H9 (cell line): Measurements from ENCODE around the gene C4orf17. TPM values are rescaled to one million over a fixed set of nuclear protein-coding genes. Genes with fewer than 3 reads are reported as not detected.

ENCODE experiments used
- DNase-seq: peaks from one replicate; pipeline ENCODE4 v3.0.0-alpha.2; 2017
- H2AFZ ChIP-seq: one replicate; pipeline ENCODE4 v1.6.1; 2013; ENCODE audit warnings: mild to moderate bottlenecking, low read length, control low read depth, moderate library complexity
- H2AK5ac ChIP-seq: 2 replicates; pipeline ENCODE4 v1.6.1; 2013; ENCODE audit warnings: low read length, control low read depth, mixed read lengths; ENCODE audit not compliant: insufficient read length
- H2BK120ac ChIP-seq: one replicate; pipeline ENCODE4 v1.6.1; 2013; ENCODE audit warnings: low read depth, mild to moderate bottlenecking, low read length, control low read depth, inconsistent platforms; ENCODE audit not compliant: poor library complexity, severe bottlenecking
- H2BK12ac ChIP-seq: 2 replicates; pipeline ENCODE4 v1.6.1; 2013; ENCODE audit warnings: low read length, control low read depth, mixed read lengths, low read depth; ENCODE audit not compliant: insufficient read length
- H2BK15ac ChIP-seq: 2 replicates; pipeline ENCODE4 v1.6.1; 2013; ENCODE audit warnings: low read depth, low read length, control low read depth
- H2BK20ac ChIP-seq: one replicate; pipeline ENCODE4 v1.6.1; 2013; ENCODE audit warnings: low read depth, mild to moderate bottlenecking, low read length, control low read depth, inconsistent platforms; ENCODE audit not compliant: poor library complexity, severe bottlenecking
- H2BK5ac ChIP-seq: 2 replicates; pipeline ENCODE4 v1.6.1; 2013; ENCODE audit warnings: low read length, control low read depth, mixed read lengths; ENCODE audit not compliant: insufficient read length
- H3K14ac ChIP-seq: 2 replicates; pipeline ENCODE4 v1.6.1; 2013; ENCODE audit warnings: low read length, control low read depth; ENCODE audit not compliant: insufficient read depth
- H3K18ac ChIP-seq: 2 replicates; pipeline ENCODE4 v1.6.1; 2013; ENCODE audit warnings: low read depth, mild to moderate bottlenecking, mixed read lengths, low read length, control low read depth; ENCODE audit not compliant: insufficient read length
- H3K23ac ChIP-seq: 2 replicates; pipeline ENCODE4 v1.6.1; 2013; ENCODE audit warnings: low read length, control low read depth, mixed read lengths, low read depth; ENCODE audit not compliant: insufficient read length
- H3K23me2 ChIP-seq: 2 replicates; pipeline ENCODE4 v1.6.1; 2013; ENCODE audit warnings: low read depth, mild to moderate bottlenecking, mixed read lengths, low read length, control low read depth; ENCODE audit not compliant: insufficient read length, poor library complexity, severe bottlenecking
- H3K27ac ChIP-seq: 2 replicates; pipeline ENCODE4 v1.5.1; 2013; ENCODE audit warnings: low read length, control low read depth, mixed read lengths, low read depth; ENCODE audit not compliant: insufficient read length
- H3K27me3 ChIP-seq: 2 replicates; pipeline ENCODE4 v1.6.1; 2013; ENCODE audit warnings: low read length, control low read depth, inconsistent platforms; ENCODE audit not compliant: insufficient read depth
- H3K4ac ChIP-seq: 2 replicates; pipeline ENCODE4 v1.6.1; 2013; ENCODE audit warnings: low read depth, mild to moderate bottlenecking, control low read depth, inconsistent platforms, low read length, moderate library complexity
- H3K4me1 ChIP-seq: 2 replicates; pipeline ENCODE4 v1.6.1; 2013; ENCODE audit warnings: low read length, control low read depth, inconsistent platforms; ENCODE audit not compliant: insufficient read depth
- H3K4me2 ChIP-seq: 2 replicates; pipeline ENCODE4 v1.6.1; 2013; ENCODE audit warnings: low read length, control low read depth, mixed read lengths; ENCODE audit not compliant: insufficient read length, insufficient read depth
- H3K56ac ChIP-seq: 2 replicates; pipeline ENCODE4 v1.6.1; 2013; ENCODE audit warnings: low read depth, mild to moderate bottlenecking, mixed read lengths, low read length, control low read depth; ENCODE audit not compliant: insufficient read length
- H3K79me1 ChIP-seq: 2 replicates; pipeline ENCODE4 v1.6.1; 2013; ENCODE audit warnings: low read depth, mild to moderate bottlenecking, moderate library complexity, low read length, control low read depth, inconsistent platforms; ENCODE audit not compliant: insufficient read depth, poor library complexity, severe bottlenecking
- H3K79me2 ChIP-seq: 2 replicates; pipeline ENCODE4 v1.6.1; 2013; ENCODE audit warnings: low read length, control low read depth, inconsistent platforms; ENCODE audit not compliant: insufficient read depth
- H3K9ac ChIP-seq: 2 replicates; pipeline ENCODE4 v1.6.1; 2013; ENCODE audit warnings: low read length, control low read depth, mixed read lengths; ENCODE audit not compliant: insufficient read length; ENCODE audit errors: extremely low read depth
- H3K9me3 ChIP-seq: one replicate; pipeline ENCODE4 v1.6.1; 2013; ENCODE audit warnings: low read depth, low read length, inconsistent platforms; ENCODE audit not compliant: control insufficient read depth
- H3T11ph ChIP-seq: one replicate; pipeline ENCODE4 v1.6.1; 2013; ENCODE audit warnings: mild to moderate bottlenecking, low read length, control low read depth, inconsistent platforms
- H4K20me1 ChIP-seq: one replicate; pipeline ENCODE4 v1.6.1; 2013; ENCODE audit not compliant: control insufficient read depth, insufficient read length, insufficient read depth
- H4K5ac ChIP-seq: 2 replicates; pipeline ENCODE4 v1.6.1; 2013; ENCODE audit warnings: low read depth, mild to moderate bottlenecking, mixed read lengths, low read length, control low read depth; ENCODE audit not compliant: insufficient read length
- H4K8ac ChIP-seq: replicated peaks from 2 replicates; pipeline ENCODE4 v1.6.1; 2013; ENCODE audit warnings: low read length, control low read depth, mixed read lengths, low read depth; ENCODE audit not compliant: insufficient read length
- H4K91ac ChIP-seq: 2 replicates; pipeline ENCODE4 v1.6.1; 2013; ENCODE audit warnings: low read depth, mild to moderate bottlenecking, moderate library complexity, mixed read lengths, low read length, control low read depth; ENCODE audit not compliant: insufficient read length
- H3K27ac Mint-ChIP-seq, 3 experiments: 2 replicates in 2 of 3; 3 replicates in 1 of 3; pipeline ENCODE4 v1.8.0; 2020 to 2021; ENCODE audit warnings: mixed read lengths in 3 of 3, mild to moderate bottlenecking in 1 of 3, moderate library complexity in 1 of 3
- H3K27me3 Mint-ChIP-seq: 2 replicates; pipeline ENCODE4 v1.8.0; 2021; ENCODE audit warnings: low read depth, mild to moderate bottlenecking, moderate library complexity, mixed read lengths
- H3K36me3 Mint-ChIP-seq, 3 experiments: 2 replicates in 2 of 3; 3 replicates in 1 of 3; pipeline ENCODE4 v1.8.0; 2020 to 2021; ENCODE audit warnings: low read depth in 3 of 3, mixed read lengths in 3 of 3; ENCODE audit not compliant: insufficient read depth in 1 of 3
- H3K4me1 Mint-ChIP-seq, 2 experiments: 2 replicates each; pipeline ENCODE4 v1.8.0; 2020; ENCODE audit warnings: mixed read lengths in 2 of 2
- H3K4me3 Mint-ChIP-seq, 2 experiments: 2 replicates in 1 of 2; 3 replicates in 1 of 2; pipeline ENCODE4 v1.8.0; 2020 to 2021; ENCODE audit warnings: mild to moderate bottlenecking in 2 of 2, mixed read lengths in 2 of 2, moderate library complexity in 1 of 2
- H3K9me3 Mint-ChIP-seq, 2 experiments: 2 replicates in 1 of 2; 3 replicates in 1 of 2; pipeline ENCODE4 v1.8.0; 2020; ENCODE audit warnings: mild to moderate bottlenecking in 2 of 2, mixed read lengths in 2 of 2, moderate library complexity in 1 of 2
- CTCF ChIP-seq: fragments of 200-600 bp; sonication (generic); conservative IDR thresholded peaks from 3 replicates; pipeline ENCODE4 v1.8.0; 2021; ENCODE audit warnings: antibody characterized with exemption, mild to moderate bottlenecking
- WGBS: extraction: QIAGEN DNeasy Blood & Tissue Kit; methylation state at CpG from one replicate; pipeline ENCODE4 v1.1.7; 2013; ENCODE audit warnings: missing lambda C conversion rate, low lambda C conversion rate, mixed read lengths; ENCODE audit not compliant: insufficient read length; ENCODE audit errors: extremely low coverage; 5-methylcytosine and 5-hydroxymethylcytosine counted together
- total RNA-seq: library from RNA; stranded (reverse); gene quantifications from 2 replicates; pipeline ENCODE4 v1.2.1, GENCODE V29; 2021

Gene C4orf17
- total RNA-seq, 1 experiment from 2014 or later: not detected

- Histone ChIP-seq H2BK20ac (no peak overlapping the region), H3K79me1 (no peaks in the 10 kb centered on the region), H2BK15ac (no peak overlapping the region), H3K27me3 (no peaks in the 10 kb centered on the region), H4K20me1 (no peaks in the 10 kb centered on the region), H3K9me3 (no peaks in the 10 kb centered on the region), H3K9ac (no peak overlapping the region), H3K18ac (no peak overlapping the region), H3T11ph (no peak overlapping the region), H3K23ac (no peak overlapping the region), H3K4me1 (no peaks in the 10 kb centered on the region; the same call in 1 of the 2 replicates), H3K27ac (no peak overlapping the region), H2AK5ac (no peak overlapping the region), H3K79me2 (no peaks in the 10 kb centered on the region), H2BK12ac (no peak overlapping the region), H2BK5ac (no peak overlapping the region), H3K14ac (no peak overlapping the region), H3K56ac (no peak overlapping the region), H4K8ac (no peak overlapping the region), H3K4ac (no peak overlapping the region), H4K91ac (no peak overlapping the region), H2AFZ (no peak overlapping the region), H4K5ac (no peak overlapping the region), H2BK120ac (no peak overlapping the region), H3K4me2 (no peak overlapping the region), H3K23me2 (no peaks in the 10 kb centered on the region)
- H3K4me3 Mint-ChIP-seq: no peak overlapping the region
- H3K36me3 Mint-ChIP-seq: no peaks in the 10 kb centered on the region
- no peak for DNase-seq
- H3K27me3 Mint-ChIP-seq: no peaks in the 10 kb centered on the region
- TF ChIP-seq CTCF: no peak
- no peaks in the 10 kb centered on the region for H3K9me3 Mint-ChIP-seq
- H3K27ac Mint-ChIP-seq: no peak overlapping the region
- no CpG with 5 or more reads among the region's 1 CpG for WGBS
- H3K4me1 Mint-ChIP-seq: peaks cover 9 to 11% of the 10 kb centered on the region in 2 experiments
Measured at GRCh38 chr4:99571883-99572282, 61.1 kb downstream of the C4orf17 start.
